Tibial artery (tissue), 4 donors: ENCODE measurements around the gene SPINDOC.

Source experiments
- DNase-seq, 2 donors: peaks; one replicate each; pipeline ENCODE4 v3.0.0-alpha.2; 2019
- H3K27ac ChIP-seq, 2 donors: fragments of 200-600 bp; sonication (generic) in 1 of 2; 1 replicate in 1 of 2; 2 replicates in 1 of 2; pipeline ENCODE4 v1.5.1; 2018 to 2019; ENCODE audit warnings: mild to moderate bottlenecking in 1 of 2
- H3K27me3 ChIP-seq, 2 donors: fragments of 200-600 bp; sonication (generic) in 1 of 2; one replicate each; pipeline versions ENCODE4 v1.5.1 to v1.6.0; 2016 to 2019
- H3K36me3 ChIP-seq, 3 donors: fragments of 200-600 bp; sonication (generic) in 2 of 3; one replicate each; pipeline ENCODE4 v1.5.1; 2016 to 2019; ENCODE audit warnings: mild to moderate bottlenecking in 2 of 3
- H3K4me1 ChIP-seq, 4 donors: fragments of 200-600 bp; sonication (generic) in 2 of 4; 1 replicate in 3 of 4; 2 replicates in 1 of 4; pipeline ENCODE4 v1.5.1; 2016 to 2019
- H3K4me3 ChIP-seq, 2 donors: fragments of 200-600 bp; sonication (generic) in 1 of 2; 1 replicate in 1 of 2; 2 replicates in 1 of 2; pipeline ENCODE4 v1.5.1; 2018 to 2019; ENCODE audit warnings: mild to moderate bottlenecking in 2 of 2
- H3K9me3 ChIP-seq, 3 donors: fragments of 200-600 bp; sonication (generic) in 1 of 3; one replicate each; pipeline ENCODE4 v1.5.1; 2016 to 2019
- intact Hi-C: fragments of 100-400 bp; cut with DNase I; formaldehyde crosslinking; loops from one replicate; pipeline ENCODE4 v1.15.0; 2023; ENCODE audit warnings: low total_unique reads
- TF ChIP-seq, protein P1 (sequence below), 2 experiments: fragments of 200-600 bp in 1 of 2; fragments of 450-650 bp in 1 of 2; IDR thresholded peaks; one replicate each; pipeline ENCODE4 v1.5.1; 2017 to 2019; ENCODE audit warnings: antibody characterized with exemption in 2 of 2, mild to moderate bottlenecking in 1 of 2, moderate library complexity in 1 of 2

Gene SPINDOC

DNA sequence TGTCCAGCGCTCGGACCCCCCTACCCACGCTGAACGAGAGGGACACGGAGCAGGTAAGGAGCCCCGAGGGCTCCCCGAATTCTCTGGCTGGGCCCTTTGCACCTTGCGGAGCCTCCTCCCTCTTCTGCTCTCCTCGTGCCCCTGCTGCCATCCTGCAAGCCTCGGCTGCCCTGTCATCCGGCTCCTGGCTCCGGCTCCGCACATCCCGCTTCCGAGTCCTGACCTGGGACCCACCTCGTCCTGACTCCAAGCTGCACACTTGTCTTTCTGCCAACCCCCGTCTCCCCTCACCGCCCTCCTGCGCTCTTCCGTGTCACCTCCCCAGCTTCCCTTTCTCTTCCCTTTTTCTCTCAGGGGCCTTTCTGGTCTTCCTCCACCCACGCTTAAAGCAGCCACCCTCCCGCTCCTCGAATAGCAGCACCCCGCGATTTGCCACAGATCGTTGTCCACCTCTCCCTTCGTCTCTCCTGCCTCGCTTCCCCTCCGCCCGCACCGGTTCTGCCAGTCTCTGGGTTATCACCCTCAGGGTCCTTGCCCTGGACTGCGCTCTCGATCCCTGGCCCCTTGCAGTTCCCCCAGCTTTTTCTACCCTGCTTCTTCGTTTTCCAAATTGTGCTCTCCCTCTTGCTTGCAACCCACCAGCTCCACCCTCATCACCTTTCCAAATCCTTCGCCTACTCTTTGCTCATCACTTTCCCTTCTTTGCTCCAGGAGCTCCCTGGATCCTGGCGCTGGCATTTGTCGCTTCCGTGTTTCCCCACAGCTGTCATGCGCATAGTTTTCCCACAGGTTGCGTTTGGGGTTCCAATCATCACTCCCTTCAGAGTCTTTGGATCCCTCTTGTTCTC lies 26.5 kb downstream of the SPINDOC start:
- TF ChIP-seq, protein P1, sequence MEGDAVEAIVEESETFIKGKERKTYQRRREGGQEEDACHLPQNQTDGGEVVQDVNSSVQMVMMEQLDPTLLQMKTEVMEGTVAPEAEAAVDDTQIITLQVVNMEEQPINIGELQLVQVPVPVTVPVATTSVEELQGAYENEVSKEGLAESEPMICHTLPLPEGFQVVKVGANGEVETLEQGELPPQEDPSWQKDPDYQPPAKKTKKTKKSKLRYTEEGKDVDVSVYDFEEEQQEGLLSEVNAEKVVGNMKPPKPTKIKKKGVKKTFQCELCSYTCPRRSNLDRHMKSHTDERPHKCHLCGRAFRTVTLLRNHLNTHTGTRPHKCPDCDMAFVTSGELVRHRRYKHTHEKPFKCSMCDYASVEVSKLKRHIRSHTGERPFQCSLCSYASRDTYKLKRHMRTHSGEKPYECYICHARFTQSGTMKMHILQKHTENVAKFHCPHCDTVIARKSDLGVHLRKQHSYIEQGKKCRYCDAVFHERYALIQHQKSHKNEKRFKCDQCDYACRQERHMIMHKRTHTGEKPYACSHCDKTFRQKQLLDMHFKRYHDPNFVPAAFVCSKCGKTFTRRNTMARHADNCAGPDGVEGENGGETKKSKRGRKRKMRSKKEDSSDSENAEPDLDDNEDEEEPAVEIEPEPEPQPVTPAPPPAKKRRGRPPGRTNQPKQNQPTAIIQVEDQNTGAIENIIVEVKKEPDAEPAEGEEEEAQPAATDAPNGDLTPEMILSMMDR (IDR thresholded peaks at IDR 0.05) = no peak
- DNase-seq = no peak
- H3K27me3 ChIP-seq = no peaks in the 10 kb centered on the region
- peak overlapping the region; percentile 77 to 95 for H3K4me3 ChIP-seq
- peak overlapping the region; percentile 77 to 90 for H3K27ac ChIP-seq
- peaks cover 0 to 52% (median 36%) of the 10 kb centered on the region in 4 donors for H3K4me1 ChIP-seq
- H3K36me3 ChIP-seq = peaks cover 0 to 9% (median 0%) of the 10 kb centered on the region in 3 donors
- H3K9me3 ChIP-seq = no peaks in the 10 kb centered on the region
- intact Hi-C loops = loop anchor here (2.0 to 10.0 kb wide), 3 partner anchors 33 to 315 kb away; partner anchors contain the start of gene ZFTA

- intact Hi-C loops = no loop called here
- Histone ChIP-seq H3K4me3 (peak overlapping the region; percentile 77 to 95), H3K27me3 (no peaks in the 10 kb centered on the region), H3K36me3 (peaks cover 0 to 9% (median 0%) of the 10 kb centered on the region in 3 donors), H3K9me3 (no peaks in the 10 kb centered on the region), H3K4me1 (peaks cover 0 to 60% (median 40%) of the 10 kb centered on the region in 4 donors), H3K27ac (peak overlapping the region; percentile 77 to 90)
- no peak for DNase-seq
- TF ChIP-seq, protein P1 (IDR thresholded peaks at IDR 0.05) = no peak
Measured at GRCh38 chr11:63840356-63841060, 27.3 kb downstream of the SPINDOC start.

DNA sequence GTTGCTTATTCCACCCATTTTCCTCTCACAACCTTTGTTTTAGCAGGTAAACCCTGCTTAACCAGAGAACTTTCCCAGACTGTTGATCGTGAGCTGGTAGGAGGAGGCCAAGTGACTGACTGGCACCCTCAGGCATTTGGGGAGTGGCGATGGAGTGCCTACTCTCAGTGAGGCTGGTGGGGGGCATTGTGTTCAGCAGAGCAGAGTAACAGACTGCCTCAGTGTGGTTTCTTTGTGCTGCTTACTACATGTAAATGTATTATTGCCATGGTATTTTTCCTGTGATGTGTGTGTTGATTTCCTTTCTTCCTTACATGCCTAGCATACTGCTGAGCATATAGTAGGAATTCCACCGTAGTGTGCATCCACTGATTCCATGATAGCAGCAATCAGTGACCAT lies 28.3 kb downstream of the SPINDOC start:
- peak overlapping the region; percentile 77 to 95 for H3K4me3 ChIP-seq
- TF ChIP-seq, protein P1 (IDR thresholded peaks at IDR 0.05) = no peak
- H3K27me3 ChIP-seq = no peaks in the 10 kb centered on the region
- H3K4me1 ChIP-seq = peaks cover 0 to 65% (median 41%) of the 10 kb centered on the region in 4 donors
- H3K27ac ChIP-seq = peak overlapping the region; percentile 77 to 90
- no peak for DNase-seq
- peaks cover 0 to 9% (median 0%) of the 10 kb centered on the region in 3 donors for H3K36me3 ChIP-seq
- H3K9me3 ChIP-seq = no peaks in the 10 kb centered on the region
- intact Hi-C loops = no loop called here

DNA sequence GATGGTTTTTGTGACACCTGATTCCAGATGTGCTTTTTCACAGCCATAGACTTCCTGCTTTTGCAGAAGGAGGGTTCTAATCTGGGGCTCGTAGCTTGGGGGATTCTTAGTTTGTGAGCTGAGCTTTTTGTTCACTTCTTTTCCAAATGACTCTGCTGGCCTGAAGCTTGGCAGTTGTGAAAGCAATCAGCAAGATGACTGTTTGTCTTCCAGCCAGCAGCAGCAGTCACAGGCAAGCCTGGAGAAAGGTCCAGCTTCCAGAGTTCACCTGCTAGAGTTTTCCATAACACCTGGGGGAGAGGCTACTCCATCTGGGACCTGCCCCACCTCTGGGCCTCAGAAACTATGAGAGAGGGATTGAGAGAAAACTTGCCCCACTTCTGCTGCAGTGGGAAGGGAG lies 29.8 kb downstream of the SPINDOC start:
- no peaks in the 10 kb centered on the region for H3K9me3 ChIP-seq
- H3K4me1 ChIP-seq = peaks cover 0 to 68% (median 36%) of the 10 kb centered on the region in 4 donors
- intact Hi-C loops = no loop called here
- TF ChIP-seq, protein P1 (IDR thresholded peaks at IDR 0.05) = no peak
- H3K27me3 ChIP-seq = no peaks in the 10 kb centered on the region
- H3K4me3 ChIP-seq = no peak overlapping the region
- peaks cover 0 to 9% (median 0%) of the 10 kb centered on the region in 3 donors for H3K36me3 ChIP-seq
- H3K27ac ChIP-seq = no peak overlapping the region
- DNase-seq = no peak

GRCh38 chr11:63844836-63845235 lies 31.6 kb downstream of the SPINDOC start:
- intact Hi-C loops = no loop called here
- Histone ChIP-seq H3K4me3 (no peak overlapping the region), H3K4me1 (peaks cover 0 to 74% (median 34%) of the 10 kb centered on the region in 4 donors), H3K27me3 (no peaks in the 10 kb centered on the region), H3K27ac (no peak overlapping the region), H3K9me3 (no peaks in the 10 kb centered on the region), H3K36me3 (peaks cover 0 to 9% (median 0%) of the 10 kb centered on the region in 3 donors)
- DNase-seq = no peak
- TF ChIP-seq, protein P1 (IDR thresholded peaks at IDR 0.05) = no peak
